GM21381 (cell line): ENCODE data around the gene TK2.
A peak's percentile ranks its signal among the peaks of the same experiment; 100 is the strongest.

Experiments used
- ATAC-seq: cut with Tn5 transposase; IDR thresholded peaks from one replicate; pipeline ENCODE4 v1.9.1; 2021; ENCODE audit warnings: mild to moderate bottlenecking, moderate library complexity; ENCODE audit not compliant: unreplicated experiment

The TK2 gene

DNA sequence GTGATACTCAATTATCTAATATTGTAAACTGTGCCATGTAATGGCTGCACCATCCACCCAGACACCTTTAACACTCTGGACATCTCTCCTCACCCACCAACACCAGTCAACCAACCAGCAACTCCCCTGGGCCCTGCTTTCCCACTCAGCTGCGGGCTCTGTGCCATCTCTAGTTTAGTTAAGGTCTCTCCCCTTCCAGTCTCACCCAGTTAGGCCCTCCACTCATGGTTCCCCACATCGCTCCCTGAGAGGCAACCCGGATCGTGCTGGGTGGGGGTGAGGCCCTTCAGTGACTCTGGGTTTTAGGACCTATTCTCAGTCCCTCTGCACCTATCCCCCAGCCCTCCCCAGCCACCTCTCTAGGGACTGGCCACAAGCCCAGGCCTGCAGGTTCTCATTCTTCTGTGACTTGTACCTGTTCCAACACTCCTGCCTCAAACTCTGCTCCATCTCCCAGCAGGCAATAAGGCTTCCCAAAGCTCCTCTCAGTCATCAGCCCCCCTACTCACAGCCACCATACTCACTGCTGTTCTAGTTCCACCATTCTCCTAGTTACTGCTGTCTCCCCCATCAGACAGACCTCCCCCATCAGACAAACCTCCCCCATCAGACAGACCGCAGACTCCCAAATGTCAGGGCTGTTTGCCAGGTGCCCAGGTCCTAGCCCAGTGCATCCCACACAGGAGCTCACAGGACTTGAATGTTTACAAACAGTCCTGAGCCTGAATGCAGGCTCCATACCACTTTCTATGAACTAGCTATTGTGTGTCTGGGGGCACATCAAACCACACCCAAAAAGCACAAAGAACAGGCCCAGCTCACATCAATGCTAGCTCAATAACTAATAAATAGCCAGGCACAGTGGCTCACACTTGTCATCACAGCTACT lies 2.6 kb downstream of the TK2 start:
- no peak for ATAC-seq

DNA sequence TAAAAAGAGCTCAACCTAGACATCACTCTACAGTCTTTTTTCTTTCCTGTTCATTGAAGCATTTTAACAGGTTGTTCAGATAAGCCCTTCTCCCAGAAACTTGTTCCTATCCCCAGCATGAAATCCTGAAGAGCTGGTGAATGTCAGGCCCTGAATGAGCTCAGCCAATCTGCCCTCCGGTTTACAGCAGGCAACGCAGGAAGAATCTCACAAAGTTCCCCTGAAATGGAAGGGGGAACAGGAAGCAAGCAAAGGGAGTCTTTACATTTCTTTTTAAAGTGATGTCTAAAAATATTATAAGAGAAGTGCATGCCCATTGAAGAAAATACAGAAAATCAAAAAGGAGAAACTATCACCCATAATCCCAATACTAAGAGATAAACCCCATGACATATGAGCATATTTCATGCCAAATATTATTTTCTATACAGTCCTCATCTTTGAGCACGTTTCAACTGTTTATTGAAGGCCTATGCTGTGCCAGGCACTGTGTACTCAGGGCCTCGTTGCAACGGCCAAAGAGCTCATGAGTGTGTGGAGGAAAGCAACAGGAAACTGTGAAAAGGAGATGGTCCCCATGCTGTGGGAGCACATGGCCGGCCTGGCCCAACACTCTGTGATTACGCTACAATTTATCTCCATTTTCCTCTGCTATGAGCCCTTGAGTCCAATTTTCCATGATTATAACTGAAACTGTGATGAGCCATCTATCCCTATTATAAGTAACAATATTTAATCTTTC lies 5.7 kb downstream of the TK2 start:
- no peak for ATAC-seq

DNA sequence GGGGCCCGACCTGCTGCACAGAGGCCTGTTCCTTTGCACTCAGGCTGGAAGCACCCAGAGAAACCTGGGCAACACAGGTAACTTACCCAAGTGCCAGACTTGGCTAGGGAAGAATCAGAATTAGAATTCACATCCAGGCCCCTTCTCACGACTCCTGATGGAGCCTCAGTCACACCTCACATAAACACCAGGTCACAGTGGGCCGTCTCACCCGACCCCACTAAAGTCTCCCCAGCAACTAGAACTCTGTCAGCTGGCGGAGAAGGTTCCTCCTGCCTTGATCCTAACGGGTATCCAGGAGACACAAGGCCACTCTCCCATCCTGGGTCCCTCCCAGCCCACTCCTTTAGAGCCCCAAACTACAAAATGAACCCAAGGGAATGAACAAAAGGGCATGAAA lies 6.4 kb downstream of the TK2 start:
- no peak for ATAC-seq

GRCh38 chr16:66542396-66542795 lies 7.5 kb downstream of the TK2 start:
- no peak for ATAC-seq

DNA sequence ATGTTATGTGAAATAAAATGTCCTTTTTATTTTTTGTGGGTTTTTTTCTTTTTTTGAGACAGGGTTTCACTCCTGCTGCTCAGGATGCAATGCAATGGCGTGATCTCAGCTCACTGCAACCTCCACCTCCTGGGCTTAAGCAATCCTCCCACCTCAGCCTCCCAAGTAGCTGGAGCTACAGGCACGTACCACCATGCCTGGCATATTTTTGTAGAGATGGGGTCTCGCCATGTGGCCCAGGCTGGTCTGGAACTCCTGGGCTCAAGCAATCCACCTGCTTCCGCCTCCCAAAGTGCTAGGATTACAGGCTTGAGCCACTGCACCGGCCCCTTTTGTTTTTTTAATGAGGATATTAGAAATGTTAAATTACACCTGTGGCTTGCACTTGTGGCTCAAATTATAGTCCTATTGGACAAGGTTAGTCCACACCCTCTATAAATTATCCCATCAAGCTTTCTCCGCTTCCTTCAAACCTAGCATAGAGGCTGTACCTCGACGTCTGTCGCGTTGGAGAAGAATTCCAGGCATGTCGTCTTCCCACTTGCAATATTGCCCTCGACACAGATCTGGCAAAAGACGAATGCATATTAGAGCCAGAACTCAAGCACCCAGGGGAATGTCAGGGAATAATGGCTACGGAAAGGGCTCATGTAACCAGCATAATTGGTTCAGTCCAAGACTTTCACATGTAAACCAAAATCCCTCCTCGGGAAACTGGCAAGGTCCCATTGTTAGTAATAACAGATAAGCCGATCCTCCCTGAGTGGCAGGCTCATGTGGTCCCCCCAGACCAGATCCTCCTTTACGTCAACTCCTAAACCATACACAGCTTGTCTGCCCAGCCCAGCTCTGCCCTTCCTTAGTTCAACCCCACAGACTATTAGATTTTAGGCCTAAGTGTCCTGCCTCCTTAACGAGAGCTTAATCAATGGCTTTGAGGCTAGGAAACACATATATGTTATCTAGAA lies 8.2 kb downstream of the TK2 start:
- ATAC-seq: no peak

DNA sequence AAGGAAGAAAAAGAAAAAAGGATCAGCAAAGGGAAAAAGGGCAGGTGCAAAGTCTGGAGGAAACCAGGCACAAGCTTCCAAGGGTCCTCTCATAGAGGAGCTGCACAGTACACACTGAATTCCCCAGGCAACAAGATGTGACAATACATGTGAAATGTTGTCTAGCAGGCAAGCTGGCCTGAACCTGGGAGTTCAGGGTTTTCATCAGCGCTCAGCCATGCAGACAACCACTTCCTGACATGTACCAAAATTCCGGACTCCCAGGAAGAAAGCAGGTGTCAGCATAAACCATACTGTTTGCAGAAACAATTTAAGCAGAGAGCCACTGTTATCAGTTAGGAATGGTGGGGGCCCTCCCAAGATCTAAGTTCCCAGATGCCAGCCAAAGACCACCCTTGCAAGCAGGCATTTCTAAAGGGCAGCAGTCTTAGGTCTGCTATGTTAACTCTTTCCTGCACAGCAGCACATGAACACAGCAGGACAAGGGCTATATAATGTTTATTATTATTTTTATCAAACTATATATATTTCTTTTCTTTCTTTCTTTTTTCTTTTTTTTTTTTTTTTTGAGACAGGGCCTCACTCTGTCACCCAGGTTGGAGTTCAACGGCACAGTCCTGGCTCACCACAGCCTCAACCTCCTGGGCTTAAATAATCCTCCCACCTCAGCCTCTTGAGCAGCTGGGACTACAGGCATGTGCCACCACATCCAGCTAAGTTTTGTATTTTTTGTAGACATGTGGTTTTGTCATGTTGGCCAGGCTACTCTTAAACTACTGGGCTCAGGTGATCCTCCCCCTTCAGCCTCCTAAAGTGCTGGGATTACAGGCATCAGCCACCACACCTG lies 10.1 kb downstream of the TK2 start:
- peak; percentile 73 for ATAC-seq

DNA sequence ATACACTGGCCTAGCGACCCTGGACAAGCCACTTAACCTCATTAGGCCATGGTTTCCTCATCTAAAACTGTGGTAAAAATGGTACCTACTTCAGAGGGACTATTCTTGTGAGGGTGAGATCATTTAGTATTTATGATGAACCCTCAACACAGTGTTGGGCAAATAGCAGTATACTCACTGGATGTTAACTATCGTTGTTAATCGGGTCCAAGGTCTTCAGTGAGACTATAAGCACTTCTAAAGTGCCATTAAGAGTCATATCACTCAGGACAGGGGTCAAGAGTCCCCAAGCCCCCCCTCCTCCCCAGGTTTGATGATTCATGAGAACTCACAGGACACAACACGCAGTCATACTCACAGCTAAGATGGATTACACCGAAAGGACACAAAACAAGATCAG lies 11.0 kb downstream of the TK2 start:
- ATAC-seq: no peak

DNA sequence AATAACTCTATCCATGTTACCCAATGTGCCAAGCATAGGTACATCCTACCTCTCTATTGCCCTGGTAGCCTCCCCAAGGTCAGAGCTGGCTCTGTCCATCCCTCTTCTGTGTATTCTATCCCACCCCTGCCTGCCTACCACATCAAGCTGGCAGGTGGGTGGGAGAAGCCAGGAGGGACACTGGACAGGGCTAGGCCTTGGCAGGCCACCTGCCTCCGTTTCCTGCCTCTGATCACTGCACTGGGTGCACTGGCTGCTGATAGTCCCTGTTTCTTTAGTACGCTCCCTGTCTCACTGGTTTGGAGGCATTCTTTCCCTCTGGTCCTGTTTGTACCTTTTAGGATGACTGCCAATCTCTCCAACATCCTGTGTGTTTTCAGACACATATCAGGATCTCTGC lies 12.7 kb downstream of the TK2 start:
- no peak for ATAC-seq

DNA sequence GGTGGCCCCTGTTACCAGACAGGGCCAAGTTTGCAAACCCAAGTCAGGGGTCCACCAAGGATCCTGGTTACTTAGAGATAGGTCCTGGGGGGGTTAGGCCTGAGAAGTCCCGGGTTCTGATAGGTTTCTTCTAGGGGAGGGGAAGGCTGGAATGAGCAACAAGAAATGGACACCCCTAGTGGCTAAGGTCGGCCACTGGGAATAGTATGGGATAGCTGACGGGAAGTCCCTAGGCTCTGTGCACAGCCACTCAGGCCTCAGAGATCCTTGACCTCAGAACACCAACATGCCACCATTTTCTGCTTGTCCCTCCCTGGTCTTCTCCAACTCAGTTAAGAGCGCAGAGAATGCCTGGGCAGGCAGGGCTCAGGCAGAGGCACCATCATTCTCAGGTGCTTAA lies 13.4 kb downstream of the TK2 start:
- ATAC-seq: no peak

DNA sequence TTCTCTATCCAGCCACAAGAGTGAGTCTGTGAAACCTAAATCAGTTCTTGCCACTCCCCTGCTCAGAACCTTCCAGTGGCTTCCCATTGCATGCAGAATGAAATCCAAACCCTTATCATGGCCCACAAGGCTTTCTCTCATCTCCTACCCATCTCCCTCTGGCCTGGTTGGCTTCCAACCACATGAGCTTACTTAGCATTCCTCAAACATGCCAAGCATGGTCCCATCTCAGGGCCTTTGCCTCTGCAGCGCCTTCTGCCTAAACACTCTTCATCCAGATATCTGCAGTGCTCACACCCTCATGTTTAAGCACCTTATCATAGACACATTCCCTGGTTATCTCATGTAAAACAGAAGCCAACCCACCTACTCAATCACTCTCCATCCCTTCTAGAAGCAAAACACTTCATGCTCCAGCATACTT lies 15.5 kb downstream of the TK2 start:
- no peak for ATAC-seq

DNA sequence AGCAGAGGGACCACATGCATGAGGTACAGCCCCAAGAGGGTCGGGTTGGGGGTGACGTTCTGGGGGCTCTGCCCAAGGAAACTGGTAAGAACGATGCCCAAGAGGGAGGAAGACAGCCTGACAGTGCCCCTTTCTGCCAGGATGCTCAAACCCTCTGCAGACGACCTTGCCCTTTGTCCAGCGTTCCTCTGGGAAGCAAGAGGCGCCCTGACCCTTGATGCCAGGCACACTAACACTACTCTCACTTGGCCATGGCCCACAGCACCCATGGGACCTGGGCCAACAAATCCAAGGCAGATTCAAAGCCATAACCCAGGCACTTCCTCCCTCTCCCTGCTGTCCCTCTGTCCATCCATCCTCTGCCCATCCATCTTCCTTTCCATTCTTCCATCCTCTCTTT lies 20.4 kb downstream of the TK2 start:
- no peak for ATAC-seq

DNA sequence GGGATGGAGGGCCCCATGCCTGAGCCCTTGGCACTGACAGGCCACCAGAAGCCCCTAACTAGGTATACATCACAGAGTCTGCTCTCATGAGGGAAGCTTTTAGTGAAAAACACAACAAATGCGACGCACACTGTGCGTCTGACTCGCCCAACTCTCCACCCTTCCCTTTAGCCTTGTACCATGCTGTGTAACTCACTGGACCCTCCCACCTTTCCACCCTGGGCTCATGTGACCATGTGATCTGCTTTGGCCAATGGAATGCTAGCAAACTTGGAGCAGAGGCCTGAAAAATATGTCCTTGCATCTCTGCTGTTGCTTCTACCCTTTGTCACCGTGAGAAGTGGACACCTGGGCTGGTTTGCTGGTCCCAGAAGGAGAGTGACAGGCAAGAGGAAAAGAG lies 21.6 kb downstream of the TK2 start:
- no peak for ATAC-seq

GRCh38 chr16:66525396-66526180 lies 24.3 kb downstream of the TK2 start:
- ATAC-seq: no peak

DNA sequence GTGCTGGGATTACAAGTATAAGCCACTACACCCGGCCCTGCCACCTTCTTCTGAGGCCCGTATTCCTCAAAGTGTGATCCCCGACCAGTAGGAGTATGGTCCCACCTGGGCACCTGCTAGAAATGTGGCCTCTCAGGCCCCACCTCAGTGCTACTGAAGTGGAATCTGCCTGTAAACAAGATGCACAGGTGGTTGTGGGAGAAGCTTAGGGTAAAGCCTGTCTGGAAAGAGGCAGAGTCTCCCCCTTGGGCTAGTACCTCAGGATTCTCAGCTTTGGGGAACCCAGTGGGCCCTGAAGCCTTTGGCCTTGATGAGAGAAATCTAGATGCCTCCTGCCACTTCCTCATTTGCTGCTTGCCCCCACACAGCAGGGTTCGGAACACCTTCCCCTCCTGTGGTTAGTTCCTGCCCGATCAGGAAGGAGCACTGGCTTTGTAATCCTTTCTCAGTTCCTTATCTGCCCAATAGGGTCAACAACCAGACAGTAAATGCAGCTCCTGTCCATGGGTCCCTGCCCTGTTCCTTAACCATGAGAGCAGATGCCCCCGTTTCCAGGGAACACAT lies 25.2 kb downstream of the TK2 start:
- ATAC-seq: peak; percentile 50

- ATAC-seq: peak; percentile 35
Measured at GRCh38 chr16:66523861-66524354, 26.0 kb downstream of the TK2 start.

DNA sequence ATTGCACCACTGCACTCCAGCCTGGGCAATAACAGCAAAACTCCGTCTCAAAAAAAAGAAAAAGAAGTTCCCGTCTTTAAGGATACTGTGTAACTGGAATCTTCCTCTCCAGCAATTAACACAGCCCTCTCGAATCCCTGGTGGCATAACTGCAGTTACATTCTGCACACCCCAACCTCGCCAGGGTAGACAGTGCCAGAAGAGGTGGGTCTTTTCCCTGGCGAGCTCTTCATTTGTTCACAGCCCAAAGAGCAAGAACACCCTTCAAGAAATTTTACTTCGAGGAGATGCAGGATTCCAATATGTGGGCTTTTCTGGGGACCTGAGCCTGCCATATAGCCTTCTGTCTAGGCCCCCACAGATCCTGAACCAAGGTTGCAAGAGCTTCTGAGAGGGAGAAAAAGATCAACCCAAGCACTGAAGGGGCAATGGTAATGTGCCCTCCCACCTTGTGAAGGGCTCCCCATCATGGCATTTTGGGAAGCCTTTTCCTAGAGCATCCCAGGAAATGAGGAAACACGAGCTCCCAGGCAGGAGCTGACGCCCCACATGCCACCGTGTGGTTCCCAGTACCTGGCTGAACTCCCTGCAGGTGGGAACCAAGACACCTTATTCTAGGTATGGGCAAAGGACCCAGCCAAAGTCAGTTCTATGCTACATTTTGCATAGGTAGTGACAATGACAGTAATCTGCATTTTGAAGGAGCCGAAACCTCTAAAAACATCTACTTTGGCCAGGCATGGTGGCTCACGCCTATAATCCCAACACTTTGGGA lies 26.9 kb downstream of the TK2 start:
- no peak for ATAC-seq

DNA sequence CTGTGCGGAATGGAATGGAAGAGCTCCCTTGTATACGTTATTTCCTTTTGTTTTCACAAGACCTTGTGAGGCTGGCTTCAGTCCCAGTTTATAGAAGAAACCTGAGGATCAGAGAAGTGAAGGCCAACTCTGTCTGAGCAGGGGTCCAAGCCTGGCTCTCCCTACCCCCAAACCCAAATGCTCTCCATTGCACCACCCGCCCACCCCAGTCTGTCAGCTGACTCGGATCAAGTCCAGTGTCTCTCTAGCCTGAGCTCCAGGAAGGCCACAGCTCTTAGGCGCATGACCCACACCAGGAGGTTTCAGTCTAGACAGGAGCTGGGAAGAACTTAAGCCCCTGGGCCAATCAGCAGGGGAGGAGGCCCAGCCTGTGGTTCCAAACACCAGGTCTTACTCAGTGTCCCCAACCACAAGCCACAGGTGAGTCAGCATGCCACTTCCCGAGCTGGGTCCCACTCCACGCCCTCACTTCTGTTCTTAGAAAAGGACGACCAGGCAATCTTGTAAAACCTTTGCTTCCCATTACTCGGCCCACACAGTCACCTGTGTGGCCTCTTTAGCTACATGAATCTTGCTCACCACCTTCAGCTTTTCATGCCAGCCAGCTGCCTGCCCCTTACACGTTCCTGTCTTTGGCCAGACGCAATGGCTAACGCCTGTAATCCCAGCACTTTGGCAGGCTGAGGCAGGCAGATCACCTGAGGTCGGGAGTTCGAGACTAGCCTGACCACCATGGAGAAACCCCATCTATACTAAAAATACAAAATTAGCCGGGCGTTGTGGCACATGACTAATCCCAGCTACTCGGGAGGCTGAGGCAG lies 27.8 kb downstream of the TK2 start:
- ATAC-seq: peak; percentile 70
